H9 (cell line): ENCODE measurements around the gene TFAP2A. TPM values are rescaled to one million over a fixed set of nuclear protein-coding genes. Genes with fewer than 3 reads are reported as not detected.

Experiments used
- DNase-seq: peaks from one replicate; pipeline ENCODE4 v3.0.0-alpha.2; 2017
- H2AFZ ChIP-seq: one replicate; pipeline ENCODE4 v1.6.1; 2013; ENCODE audit warnings: mild to moderate bottlenecking, low read length, control low read depth, moderate library complexity
- H2AK5ac ChIP-seq: 2 replicates; pipeline ENCODE4 v1.6.1; 2013; ENCODE audit warnings: low read length, control low read depth, mixed read lengths; ENCODE audit not compliant: insufficient read length
- H2BK120ac ChIP-seq: one replicate; pipeline ENCODE4 v1.6.1; 2013; ENCODE audit warnings: low read depth, mild to moderate bottlenecking, low read length, control low read depth, inconsistent platforms; ENCODE audit not compliant: poor library complexity, severe bottlenecking
- H2BK12ac ChIP-seq: 2 replicates; pipeline ENCODE4 v1.6.1; 2013; ENCODE audit warnings: low read length, control low read depth, mixed read lengths, low read depth; ENCODE audit not compliant: insufficient read length
- H2BK15ac ChIP-seq: 2 replicates; pipeline ENCODE4 v1.6.1; 2013; ENCODE audit warnings: low read depth, low read length, control low read depth
- H2BK20ac ChIP-seq: one replicate; pipeline ENCODE4 v1.6.1; 2013; ENCODE audit warnings: low read depth, mild to moderate bottlenecking, low read length, control low read depth, inconsistent platforms; ENCODE audit not compliant: poor library complexity, severe bottlenecking
- H2BK5ac ChIP-seq: 2 replicates; pipeline ENCODE4 v1.6.1; 2013; ENCODE audit warnings: low read length, control low read depth, mixed read lengths; ENCODE audit not compliant: insufficient read length
- H3K14ac ChIP-seq: 2 replicates; pipeline ENCODE4 v1.6.1; 2013; ENCODE audit warnings: low read length, control low read depth; ENCODE audit not compliant: insufficient read depth
- H3K18ac ChIP-seq: 2 replicates; pipeline ENCODE4 v1.6.1; 2013; ENCODE audit warnings: low read depth, mild to moderate bottlenecking, mixed read lengths, low read length, control low read depth; ENCODE audit not compliant: insufficient read length
- H3K23ac ChIP-seq: 2 replicates; pipeline ENCODE4 v1.6.1; 2013; ENCODE audit warnings: low read length, control low read depth, mixed read lengths, low read depth; ENCODE audit not compliant: insufficient read length
- H3K23me2 ChIP-seq: 2 replicates; pipeline ENCODE4 v1.6.1; 2013; ENCODE audit warnings: low read depth, mild to moderate bottlenecking, mixed read lengths, low read length, control low read depth; ENCODE audit not compliant: insufficient read length, poor library complexity, severe bottlenecking
- H3K27ac ChIP-seq: 2 replicates; pipeline ENCODE4 v1.5.1; 2013; ENCODE audit warnings: low read length, control low read depth, mixed read lengths, low read depth; ENCODE audit not compliant: insufficient read length
- H3K27me3 ChIP-seq: 2 replicates; pipeline ENCODE4 v1.6.1; 2013; ENCODE audit warnings: low read length, control low read depth, inconsistent platforms; ENCODE audit not compliant: insufficient read depth
- H3K4ac ChIP-seq: 2 replicates; pipeline ENCODE4 v1.6.1; 2013; ENCODE audit warnings: low read depth, mild to moderate bottlenecking, control low read depth, inconsistent platforms, low read length, moderate library complexity
- H3K4me1 ChIP-seq: 2 replicates; pipeline ENCODE4 v1.6.1; 2013; ENCODE audit warnings: low read length, control low read depth, inconsistent platforms; ENCODE audit not compliant: insufficient read depth
- H3K4me2 ChIP-seq: 2 replicates; pipeline ENCODE4 v1.6.1; 2013; ENCODE audit warnings: low read length, control low read depth, mixed read lengths; ENCODE audit not compliant: insufficient read length, insufficient read depth
- H3K56ac ChIP-seq: 2 replicates; pipeline ENCODE4 v1.6.1; 2013; ENCODE audit warnings: low read depth, mild to moderate bottlenecking, mixed read lengths, low read length, control low read depth; ENCODE audit not compliant: insufficient read length
- H3K79me1 ChIP-seq: 2 replicates; pipeline ENCODE4 v1.6.1; 2013; ENCODE audit warnings: low read depth, mild to moderate bottlenecking, moderate library complexity, low read length, control low read depth, inconsistent platforms; ENCODE audit not compliant: insufficient read depth, poor library complexity, severe bottlenecking
- H3K79me2 ChIP-seq: 2 replicates; pipeline ENCODE4 v1.6.1; 2013; ENCODE audit warnings: low read length, control low read depth, inconsistent platforms; ENCODE audit not compliant: insufficient read depth
- H3K9ac ChIP-seq: 2 replicates; pipeline ENCODE4 v1.6.1; 2013; ENCODE audit warnings: low read length, control low read depth, mixed read lengths; ENCODE audit not compliant: insufficient read length; ENCODE audit errors: extremely low read depth
- H3K9me3 ChIP-seq: one replicate; pipeline ENCODE4 v1.6.1; 2013; ENCODE audit warnings: low read depth, low read length, inconsistent platforms; ENCODE audit not compliant: control insufficient read depth
- H3T11ph ChIP-seq: one replicate; pipeline ENCODE4 v1.6.1; 2013; ENCODE audit warnings: mild to moderate bottlenecking, low read length, control low read depth, inconsistent platforms
- H4K20me1 ChIP-seq: one replicate; pipeline ENCODE4 v1.6.1; 2013; ENCODE audit not compliant: control insufficient read depth, insufficient read length, insufficient read depth
- H4K5ac ChIP-seq: 2 replicates; pipeline ENCODE4 v1.6.1; 2013; ENCODE audit warnings: low read depth, mild to moderate bottlenecking, mixed read lengths, low read length, control low read depth; ENCODE audit not compliant: insufficient read length
- H4K8ac ChIP-seq: replicated peaks from 2 replicates; pipeline ENCODE4 v1.6.1; 2013; ENCODE audit warnings: low read length, control low read depth, mixed read lengths, low read depth; ENCODE audit not compliant: insufficient read length
- H4K91ac ChIP-seq: 2 replicates; pipeline ENCODE4 v1.6.1; 2013; ENCODE audit warnings: low read depth, mild to moderate bottlenecking, moderate library complexity, mixed read lengths, low read length, control low read depth; ENCODE audit not compliant: insufficient read length
- H3K27ac Mint-ChIP-seq, 3 experiments: 2 replicates in 2 of 3; 3 replicates in 1 of 3; pipeline ENCODE4 v1.8.0; 2020 to 2021; ENCODE audit warnings: mixed read lengths in 3 of 3, mild to moderate bottlenecking in 1 of 3, moderate library complexity in 1 of 3
- H3K27me3 Mint-ChIP-seq: 2 replicates; pipeline ENCODE4 v1.8.0; 2021; ENCODE audit warnings: low read depth, mild to moderate bottlenecking, moderate library complexity, mixed read lengths
- H3K36me3 Mint-ChIP-seq, 3 experiments: 2 replicates in 2 of 3; 3 replicates in 1 of 3; pipeline ENCODE4 v1.8.0; 2020 to 2021; ENCODE audit warnings: low read depth in 3 of 3, mixed read lengths in 3 of 3; ENCODE audit not compliant: insufficient read depth in 1 of 3
- H3K4me1 Mint-ChIP-seq, 2 experiments: 2 replicates each; pipeline ENCODE4 v1.8.0; 2020; ENCODE audit warnings: mixed read lengths in 2 of 2
- H3K4me3 Mint-ChIP-seq, 2 experiments: 2 replicates in 1 of 2; 3 replicates in 1 of 2; pipeline ENCODE4 v1.8.0; 2020 to 2021; ENCODE audit warnings: mild to moderate bottlenecking in 2 of 2, mixed read lengths in 2 of 2, moderate library complexity in 1 of 2
- H3K9me3 Mint-ChIP-seq, 2 experiments: 2 replicates in 1 of 2; 3 replicates in 1 of 2; pipeline ENCODE4 v1.8.0; 2020; ENCODE audit warnings: mild to moderate bottlenecking in 2 of 2, mixed read lengths in 2 of 2, moderate library complexity in 1 of 2
- WGBS: extraction: QIAGEN DNeasy Blood & Tissue Kit; methylation state at CpG from one replicate; pipeline ENCODE4 v1.1.7; 2013; ENCODE audit warnings: missing lambda C conversion rate, low lambda C conversion rate, mixed read lengths; ENCODE audit not compliant: insufficient read length; ENCODE audit errors: extremely low coverage; 5-methylcytosine and 5-hydroxymethylcytosine counted together
- microRNA-seq: library from miRNA; unstranded; fragments of <30 nt; microRNA quantifications from one replicate; pipeline ENCODE4, GENCODE V29; 2020; ENCODE audit warnings: borderline microRNAs expressed
- total RNA-seq: library from RNA; stranded (reverse); gene quantifications from 2 replicates; pipeline ENCODE4 v1.2.1, GENCODE V29; 2021
- TF ChIP-seq, protein P1 (sequence below): fragments of 200-600 bp; sonication (generic); conservative IDR thresholded peaks from 3 replicates; pipeline ENCODE4 v1.8.0; 2021; ENCODE audit warnings: antibody characterized with exemption, mild to moderate bottlenecking

The TFAP2A gene
- total RNA-seq, 1 experiment from 2014 or later, result 2.6 TPM

GRCh38 chr6:10347561-10348327 lies 67.1 kb downstream of the TFAP2A start:
- Histone ChIP-seq H3K23me2 (no peaks in the 10 kb centered on the region), H3K4me2 (no peak overlapping the region), H4K8ac (no peak overlapping the region), H2BK5ac (no peak overlapping the region), H4K20me1 (no peaks in the 10 kb centered on the region), H2BK12ac (no peak overlapping the region), H3K14ac (no peak overlapping the region; the same call in 1 of the 2 replicates), H2AK5ac (no peak overlapping the region), H3K27me3 (no peaks in the 10 kb centered on the region), H3K4ac (no peak overlapping the region), H3K23ac (no peak overlapping the region), H4K91ac (no peak overlapping the region), H3K56ac (no peak overlapping the region), H3K9me3 (no peaks in the 10 kb centered on the region), H2AFZ (no peak overlapping the region), H3K79me1 (no peaks in the 10 kb centered on the region), H3K18ac (no peak overlapping the region), H4K5ac (no peak overlapping the region), H3T11ph (no peak overlapping the region), H2BK20ac (no peak overlapping the region), H3K79me2 (no peaks in the 10 kb centered on the region; the same call in 1 of the 2 replicates), H3K9ac (no peak overlapping the region), H3K27ac (no peak overlapping the region), H2BK15ac (no peak overlapping the region), H3K4me1 (no peaks in the 10 kb centered on the region; the same call in 1 of the 2 replicates), H2BK120ac (no peak overlapping the region)
- Mint-ChIP-seq H3K27ac (no peak overlapping the region), H3K4me1 (no peaks in the 10 kb centered on the region), H3K9me3 (no peaks in the 10 kb centered on the region; a peak in 1 of 5 replicates), H3K36me3 (no peaks in the 10 kb centered on the region), H3K4me3 (no peak overlapping the region; a peak in 1 of 5 replicates), H3K27me3 (peaks cover 12% of the 10 kb centered on the region)
- WGBS, result no CpG with 5 or more reads among the region's 11 CpGs
- TF ChIP-seq, protein P1, sequence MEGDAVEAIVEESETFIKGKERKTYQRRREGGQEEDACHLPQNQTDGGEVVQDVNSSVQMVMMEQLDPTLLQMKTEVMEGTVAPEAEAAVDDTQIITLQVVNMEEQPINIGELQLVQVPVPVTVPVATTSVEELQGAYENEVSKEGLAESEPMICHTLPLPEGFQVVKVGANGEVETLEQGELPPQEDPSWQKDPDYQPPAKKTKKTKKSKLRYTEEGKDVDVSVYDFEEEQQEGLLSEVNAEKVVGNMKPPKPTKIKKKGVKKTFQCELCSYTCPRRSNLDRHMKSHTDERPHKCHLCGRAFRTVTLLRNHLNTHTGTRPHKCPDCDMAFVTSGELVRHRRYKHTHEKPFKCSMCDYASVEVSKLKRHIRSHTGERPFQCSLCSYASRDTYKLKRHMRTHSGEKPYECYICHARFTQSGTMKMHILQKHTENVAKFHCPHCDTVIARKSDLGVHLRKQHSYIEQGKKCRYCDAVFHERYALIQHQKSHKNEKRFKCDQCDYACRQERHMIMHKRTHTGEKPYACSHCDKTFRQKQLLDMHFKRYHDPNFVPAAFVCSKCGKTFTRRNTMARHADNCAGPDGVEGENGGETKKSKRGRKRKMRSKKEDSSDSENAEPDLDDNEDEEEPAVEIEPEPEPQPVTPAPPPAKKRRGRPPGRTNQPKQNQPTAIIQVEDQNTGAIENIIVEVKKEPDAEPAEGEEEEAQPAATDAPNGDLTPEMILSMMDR, result no peak
- no peak for DNase-seq

Small RNA genes lying within 50 kb of the gene (microRNA-seq; reads per million reads assigned to microRNA genes)
- gene MIR5689, result not detected

Other genes with a start within 250 kb of the TFAP2A start
- 41.3 and 41.7 TPM in 2 replicates for gene GCNT2, start 106.3 kb upstream of the TFAP2A start, total RNA-seq